Heart right ventricle (tissue), 16 donors: ENCODE results near the gene PPP6R3. TPM values are rescaled to one million over a fixed set of nuclear protein-coding genes. Genes with fewer than 3 reads are reported as not detected.

Experiments used
- ATAC-seq, 8 donors: fragments of 200-7000 bp; cut with Tn5 transposase; one replicate each; pipeline ENCODE4 v1.9.1; 2020; ENCODE audit warnings: mild to moderate bottlenecking in 8 of 8, moderate library complexity in 8 of 8, moderate number of reproducible peaks in 1 of 8
- DNase-seq, 2 donors: peaks; one replicate each; pipeline ENCODE4 v3.0.0-alpha.2; 2020
- H3K27ac ChIP-seq, 10 donors: fragments of 200-600 bp; sonication (generic) in 2 of 10; one replicate each; pipeline versions ENCODE4 v1.5.0 to v1.8.0; 2020 to 2022; ENCODE audit warnings: mild to moderate bottlenecking in 3 of 10
- H3K27me3 ChIP-seq, 7 donors: fragments of 200-600 bp; one replicate each; pipeline ENCODE4 v1.8.0; 2021 to 2022; ENCODE audit warnings: mild to moderate bottlenecking in 2 of 7
- H3K36me3 ChIP-seq, 9 donors: fragments of 200-600 bp; sonication (generic) in 1 of 9; one replicate each; pipeline versions ENCODE4 v1.5.0 to v1.8.0; 2020 to 2022; ENCODE audit warnings: mild to moderate bottlenecking in 2 of 9
- H3K4me1 ChIP-seq, 9 donors: fragments of 200-600 bp; sonication (generic) in 1 of 9; one replicate each; pipeline versions ENCODE4 v1.5.0 to v1.8.0; 2020 to 2022; ENCODE audit warnings: mild to moderate bottlenecking in 4 of 9
- H3K4me3 ChIP-seq, 10 donors: fragments of 200-600 bp; sonication (generic) in 2 of 10; one replicate each; pipeline versions ENCODE4 v1.5.0 to v1.8.0; 2020 to 2022; ENCODE audit warnings: mild to moderate bottlenecking in 7 of 10, moderate library complexity in 2 of 10
- H3K9me3 ChIP-seq, 11 donors: fragments of 200-600 bp in 10 of 11; sonication (generic) in 2 of 11; one replicate each; pipeline versions ENCODE4 v1.5.0 to v1.8.0; 2013 to 2022; ENCODE audit warnings: mild to moderate bottlenecking in 2 of 11, control low read depth in 1 of 11, moderate library complexity in 1 of 11
- CTCF ChIP-seq, 9 donors: fragments of 200-600 bp; sonication (generic) in 2 of 9; IDR thresholded peaks; one replicate each; pipeline versions ENCODE4 v1.5.0 to v1.8.0; 2021 to 2022; ENCODE audit warnings: antibody characterized with exemption in 9 of 9, mild to moderate bottlenecking in 5 of 9, moderate library complexity in 1 of 9
- WGBS, 2 donors: extraction: QIAGEN DNeasy Blood & Tissue Kit; methylation state at CpG; one replicate each; pipeline ENCODE4 v1.1.7; 2013; ENCODE audit warnings: inconsistent platforms in 1 of 2; 5-methylcytosine and 5-hydroxymethylcytosine counted together
- intact Hi-C, 10 donors: fragments of 100-400 bp; cut with DNase I; formaldehyde crosslinking; loops; one replicate each; pipeline versions ENCODE4 v1.11.1 to v1.14.2; 2022
- polyA plus RNA-seq, 2 donors: library from polyadenylated mRNA; stranded (reverse); fragments of 200-250 nt; gene quantifications; one replicate each; pipeline ENCODE4 v1.2.3, GENCODE V29; 2013
- total RNA-seq, 10 donors: library from RNA; stranded (reverse); fragmentation: NEBNext Ultra II Directional in 3 of 10; extraction: Animal tissue kit (Norgen Biotek cat#: 25700) in 3 of 10; gene quantifications; one replicate each; pipeline versions ENCODE4 v1.2.1 to v1.2.4, GENCODE V29; 2021 to 2023
- donor health status: Arrhythmogenic right ventricular cardiomyopathy.
- donor health status: ischemic (EF 13 %, LVEDD 7.1; RV severe dilation, severe dysfunction).
- donor health status: healthy with polysubstance abuse.
- donor health status: DM: no; HTN: yes; CAD: no.
- donor health status: DM: no; HTN: no; CAD: no.
- donor health status: ischemic (EF 25% LVEDD 6.9; RV normal size, moderate dysfunction).
- donor health status: ischemic (EF 25% LVEDD 5.7; RV mildly dilated, moderate dysfunction).
- donor health status: healthy.
- donor health status: DM: yes; HTN: yes; CAD: no.
- donor health status: Ischemic cardiomyopathy.
- donor health status: ischemic (EF 35%, LVEDD 5.7; RV mildly dilated, moderate dysfunction).
- donor health status: nonischemic (EF 11% LVEDD 7.7; RV severe dilation, severe dysfunction).
- donor health status: DM: yes; HTN: yes; CAD: no.
- donor health status: PGD.
- donor health status: ischemic (EF 29% LVEDD 5.4; RV normal size, mild dysfunction).
- donor health status: nonischemic (EF 23%, LVEDD 6.1; RV moderate dilation, normal function).

PPP6R3 gene
- total and polyA plus RNA-seq, 12 donors: 18.4 to 98.1 (median 80.8) TPM

GRCh38 chr11:68564261-68564660 is 103.7 kb downstream of the PPP6R3 start:
- intact Hi-C loops: no loop called here
- no peaks in the 10 kb centered on the region for H3K27me3 ChIP-seq
- peaks cover 0 to 18% (median 11%) of the 10 kb centered on the region in 9 donors for H3K4me1 ChIP-seq
- no peak overlapping the region for H3K4me3 ChIP-seq
- no peak for ATAC-seq
- DNase-seq: no peak
- no peaks in the 10 kb centered on the region for H3K9me3 ChIP-seq
- WGBS, 2 donors: 97 to 99% methylated on average over 3 of the region's 3 CpGs
- no peak for TF ChIP-seq CTCF (IDR thresholded peaks at IDR 0.05)
- peaks cover 0 to 98% (median 25%) of the 10 kb centered on the region in 9 donors for H3K36me3 ChIP-seq
- no peak overlapping the region for H3K27ac ChIP-seq

GRCh38 chr11:68565768-68566167 is 105.2 kb downstream of the PPP6R3 start:
- WGBS, 2 donors: 50 to 57% methylated on average over 5 of the region's 5 CpGs
- Histone ChIP-seq H3K27me3 (no peaks in the 10 kb centered on the region), H3K27ac (peak overlapping the region in 2 of 10 donors; percentile 22 to 26), H3K4me1 (peaks cover 0 to 16% (median 11%) of the 10 kb centered on the region in 9 donors), H3K9me3 (no peaks in the 10 kb centered on the region), H3K4me3 (no peak overlapping the region), H3K36me3 (peaks cover 0 to 100% (median 35%) of the 10 kb centered on the region in 9 donors)
- intact Hi-C loops: no loop called here
- TF ChIP-seq CTCF (IDR thresholded peaks at IDR 0.05): no peak
- ATAC-seq: peak in 6 of 8 donors; percentile 68 to 82 (median 78)
- DNase-seq: no peak

GRCh38 chr11:68567553-68567952 is 107.0 kb downstream of the PPP6R3 start:
- H3K27ac ChIP-seq: no peak overlapping the region
- no peaks in the 10 kb centered on the region for H3K9me3 ChIP-seq
- TF ChIP-seq CTCF (IDR thresholded peaks at IDR 0.05): no peak
- peaks cover 0 to 100% (median 51%) of the 10 kb centered on the region in 9 donors for H3K36me3 ChIP-seq
- no peak for DNase-seq
- H3K4me1 ChIP-seq: peaks cover 0 to 16% (median 11%) of the 10 kb centered on the region in 9 donors
- 81 to 84% methylated on average over 3 of the region's 3 CpGs for WGBS, 2 donors
- ATAC-seq: no peak
- intact Hi-C loops: no loop called here
- H3K4me3 ChIP-seq: no peak overlapping the region
- H3K27me3 ChIP-seq: no peaks in the 10 kb centered on the region

- peaks cover 0 to 99% (median 50%) of the 10 kb centered on the region in 9 donors for H3K36me3 ChIP-seq
- no peaks in the 10 kb centered on the region for H3K9me3 ChIP-seq
- H3K4me1 ChIP-seq: peaks cover 0 to 22% (median 13%) of the 10 kb centered on the region in 9 donors
- ATAC-seq (no peak), DNase-seq (no peak)
- intact Hi-C loops: no loop called here
- no peak overlapping the region for H3K4me3 ChIP-seq
- WGBS, 2 donors: 94 to 97% methylated on average over 1 of the region's 1 CpG
- no peak overlapping the region for H3K27ac ChIP-seq
- no peaks in the 10 kb centered on the region for H3K27me3 ChIP-seq
- no peak for TF ChIP-seq CTCF (IDR thresholded peaks at IDR 0.05)
Observed at GRCh38 chr11:68569357-68569756, 108.8 kb downstream of the PPP6R3 start.
